Activated naive CD4-positive, alpha-beta T cell treated with anti-CD3 and anti-CD28 coated beads for 36 hours (primary cell): ENCODE results near the gene MNX1. TPM values are rescaled to one million over a fixed set of nuclear protein-coding genes. Genes with fewer than 3 reads are reported as not detected.
A peak's percentile ranks its signal among the peaks of the same experiment; 100 is the strongest.

Experiments used
- CTCF ChIA-PET: fragments of 350-600 bp; sonication (Branson Sonifier 250); formaldehyde crosslinking; loops from one replicate; lab custom pipeline; 2021; ENCODE audit warnings: antibody characterized with exemption; lab: Charles Lee
- DNase-seq: peaks from one replicate; pipeline ENCODE4 v3.0.0-alpha.2; 2020
- H3K27ac Mint-ChIP-seq: one replicate; pipeline ENCODE4 v1.8.0; 2021; ENCODE audit warnings: mild to moderate bottlenecking, mixed read lengths
- H3K27me3 Mint-ChIP-seq: one replicate; pipeline ENCODE4 v1.8.0; 2021; ENCODE audit warnings: low read depth, mixed read lengths
- H3K36me3 Mint-ChIP-seq: one replicate; pipeline ENCODE4 v1.8.0; 2021; ENCODE audit warnings: low read depth, mixed read lengths
- H3K4me1 Mint-ChIP-seq: one replicate; pipeline ENCODE4 v1.8.0; 2021; ENCODE audit warnings: low read depth, mixed read lengths
- H3K4me3 Mint-ChIP-seq: one replicate; pipeline ENCODE4 v1.8.0; 2021; ENCODE audit warnings: mild to moderate bottlenecking, moderate library complexity, mixed read lengths
- H3K9me3 Mint-ChIP-seq: one replicate; pipeline ENCODE4 v1.8.0; 2021; ENCODE audit warnings: mixed read lengths
- intact Hi-C: fragments of 100-400 bp; cut with micrococcal nuclease; formaldehyde crosslinking; loops from one replicate; pipeline ENCODE4 v1.15.1; 2023
- total RNA-seq, 2 experiments: library from RNA; stranded (reverse); gene quantifications; one replicate each; pipeline ENCODE4 v1.2.3, GENCODE V29; 2021

Gene MNX1
- total RNA-seq, 2 experiments from 2014 or later: 0.10 TPM; not detected in 1

DNA sequence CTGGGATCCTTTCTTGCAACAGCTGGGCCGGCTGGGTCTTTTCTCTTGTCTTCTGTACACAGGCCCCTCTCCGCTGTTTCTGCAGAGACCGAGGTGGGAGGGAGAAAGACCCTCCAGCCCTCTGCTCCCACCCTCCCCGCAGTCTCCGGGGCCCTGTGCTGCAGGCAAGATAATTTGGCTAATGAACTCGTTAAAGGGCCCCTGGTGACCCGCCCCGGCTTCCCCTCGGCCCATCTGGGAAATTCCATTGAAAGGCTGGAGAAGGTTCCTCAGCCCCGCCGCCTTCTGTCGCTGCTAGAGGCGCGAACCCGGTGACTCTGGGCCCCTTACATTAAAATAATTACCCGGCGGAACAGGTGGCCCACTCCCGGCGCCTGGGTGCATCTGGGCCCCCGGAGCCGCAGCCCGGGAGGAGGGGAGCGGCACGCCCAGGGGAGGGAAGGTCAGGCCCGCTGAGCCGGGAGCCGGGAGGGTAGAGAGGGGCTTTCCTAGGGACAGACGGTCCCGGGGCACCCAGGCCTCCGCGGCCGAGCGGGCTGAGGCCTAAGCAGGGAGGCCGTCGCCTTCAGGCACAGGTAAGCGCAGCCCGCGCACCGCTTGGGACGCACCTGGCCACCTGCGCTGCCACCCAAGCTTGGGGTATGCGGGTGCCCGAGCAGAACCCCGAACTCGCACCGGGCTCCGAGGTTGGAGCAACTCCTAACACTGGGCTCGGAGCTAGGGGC is 7.3 kb upstream of the MNX1 start:
- Mint-ChIP-seq H3K27me3 (peaks cover 74% of the 10 kb centered on the region), H3K36me3 (no peaks in the 10 kb centered on the region), H3K4me3 (no peak overlapping the region), H3K9me3 (no peaks in the 10 kb centered on the region), H3K4me1 (peaks cover 17% of the 10 kb centered on the region), H3K27ac (no peak overlapping the region)
- CTCF ChIA-PET: no interaction called here
- intact Hi-C loops: loop anchor here (1.0 to 5.0 kb wide), 4 partner anchors 7 to 670 kb away; partner anchors contain the start of genes MNX1 and UBE3C
- no peak for DNase-seq

DNA sequence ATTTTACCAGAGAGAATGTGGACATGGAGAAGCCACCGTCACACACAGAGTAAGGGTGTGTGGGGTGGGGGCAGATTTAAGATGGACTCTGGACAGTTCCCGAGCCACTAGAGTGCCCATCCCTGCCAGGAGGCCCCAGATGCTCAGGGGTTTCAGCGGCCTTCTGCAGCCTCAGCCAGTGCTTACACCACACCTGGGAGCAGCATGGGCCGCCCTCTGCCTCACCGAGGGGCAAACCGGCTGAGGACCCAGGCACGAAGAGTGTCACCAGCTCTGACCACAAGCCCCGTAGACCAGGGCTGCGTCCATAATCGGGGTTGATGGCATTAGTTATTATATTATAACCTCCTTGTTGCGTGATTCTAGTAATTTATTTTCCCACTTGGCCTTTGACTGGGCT is 6.7 kb upstream of the MNX1 start:
- H3K4me1 Mint-ChIP-seq: peaks cover 19% of the 10 kb centered on the region
- H3K36me3 Mint-ChIP-seq: no peaks in the 10 kb centered on the region
- no peak overlapping the region for H3K4me3 Mint-ChIP-seq
- no peak for DNase-seq
- H3K27ac Mint-ChIP-seq: no peak overlapping the region
- intact Hi-C loops: loop anchor here (5.0 kb wide), 2 partner anchors 120 to 670 kb away; partner anchors contain the start of gene UBE3C
- peaks cover 73% of the 10 kb centered on the region for H3K27me3 Mint-ChIP-seq
- H3K9me3 Mint-ChIP-seq: no peaks in the 10 kb centered on the region
- CTCF ChIA-PET: no interaction called here

DNA sequence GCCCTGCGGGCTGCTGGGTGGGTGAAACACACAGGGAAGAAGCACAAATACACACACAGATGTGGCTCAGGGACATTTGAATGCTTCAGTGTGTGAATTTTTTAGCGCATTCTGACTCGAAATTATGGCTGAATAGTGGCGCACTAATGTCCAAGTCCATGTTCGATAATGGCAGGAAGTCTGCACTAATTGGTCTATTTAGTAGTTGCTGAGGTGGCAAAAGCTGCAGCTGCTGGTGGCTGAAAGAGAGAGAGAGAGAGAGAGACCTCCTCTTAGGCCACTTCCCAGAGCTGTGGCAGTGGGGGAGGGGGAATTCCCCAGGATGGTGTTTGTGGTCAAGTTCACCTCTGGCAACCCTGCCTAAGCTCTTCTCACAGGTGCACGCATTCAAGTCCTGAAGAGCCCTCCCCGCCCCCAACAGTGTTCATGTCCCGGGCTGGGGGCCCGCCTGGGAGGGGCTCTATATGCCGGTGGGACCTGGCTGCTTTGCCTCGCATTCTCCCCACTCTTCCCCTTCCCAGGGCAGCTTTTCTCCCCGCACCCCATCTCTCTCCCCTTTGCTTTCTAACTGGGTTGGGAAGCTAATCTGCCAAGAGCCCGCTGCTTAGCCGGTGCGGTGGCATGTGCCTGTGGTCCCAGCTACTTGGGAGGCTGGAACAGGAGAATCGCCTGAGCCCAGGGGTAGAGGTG is 6.0 kb upstream of the MNX1 start:
- CTCF ChIA-PET: no interaction called here
- Mint-ChIP-seq H3K27ac (no peak overlapping the region), H3K36me3 (no peaks in the 10 kb centered on the region), H3K9me3 (no peaks in the 10 kb centered on the region), H3K4me1 (peaks cover 25% of the 10 kb centered on the region), H3K4me3 (no peak overlapping the region), H3K27me3 (peaks cover 75% of the 10 kb centered on the region)
- DNase-seq: peak; percentile 77
- intact Hi-C loops: loop anchor here (5.0 kb wide), 2 partner anchors 121 to 671 kb away; partner anchors contain the start of gene UBE3C

DNA sequence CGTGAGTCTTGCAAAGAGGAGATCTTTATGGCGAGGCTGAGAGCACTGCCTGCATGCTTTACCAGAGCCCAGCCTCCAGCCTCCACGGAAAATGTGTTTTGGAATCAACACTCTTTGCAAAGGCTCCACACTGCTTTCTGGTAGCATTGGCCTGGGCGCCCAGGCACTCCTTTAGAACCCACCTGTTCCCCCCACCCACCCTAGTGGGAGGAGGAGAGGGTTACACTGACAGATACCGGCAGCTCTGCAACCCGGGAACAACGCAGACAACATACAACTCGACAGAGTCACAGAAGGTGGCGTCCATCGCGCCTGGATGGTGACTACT is 5.5 kb upstream of the MNX1 start:
- H3K27me3 Mint-ChIP-seq: peaks cover 79% of the 10 kb centered on the region
- H3K36me3 Mint-ChIP-seq: no peaks in the 10 kb centered on the region
- CTCF ChIA-PET: no interaction called here
- no peak overlapping the region for H3K4me3 Mint-ChIP-seq
- peaks cover 29% of the 10 kb centered on the region for H3K4me1 Mint-ChIP-seq
- intact Hi-C loops: loop anchor here (5.0 kb wide), 2 partner anchors 121 to 671 kb away; partner anchors contain the start of gene UBE3C
- no peak overlapping the region for H3K27ac Mint-ChIP-seq
- H3K9me3 Mint-ChIP-seq: no peaks in the 10 kb centered on the region
- no peak for DNase-seq

DNA sequence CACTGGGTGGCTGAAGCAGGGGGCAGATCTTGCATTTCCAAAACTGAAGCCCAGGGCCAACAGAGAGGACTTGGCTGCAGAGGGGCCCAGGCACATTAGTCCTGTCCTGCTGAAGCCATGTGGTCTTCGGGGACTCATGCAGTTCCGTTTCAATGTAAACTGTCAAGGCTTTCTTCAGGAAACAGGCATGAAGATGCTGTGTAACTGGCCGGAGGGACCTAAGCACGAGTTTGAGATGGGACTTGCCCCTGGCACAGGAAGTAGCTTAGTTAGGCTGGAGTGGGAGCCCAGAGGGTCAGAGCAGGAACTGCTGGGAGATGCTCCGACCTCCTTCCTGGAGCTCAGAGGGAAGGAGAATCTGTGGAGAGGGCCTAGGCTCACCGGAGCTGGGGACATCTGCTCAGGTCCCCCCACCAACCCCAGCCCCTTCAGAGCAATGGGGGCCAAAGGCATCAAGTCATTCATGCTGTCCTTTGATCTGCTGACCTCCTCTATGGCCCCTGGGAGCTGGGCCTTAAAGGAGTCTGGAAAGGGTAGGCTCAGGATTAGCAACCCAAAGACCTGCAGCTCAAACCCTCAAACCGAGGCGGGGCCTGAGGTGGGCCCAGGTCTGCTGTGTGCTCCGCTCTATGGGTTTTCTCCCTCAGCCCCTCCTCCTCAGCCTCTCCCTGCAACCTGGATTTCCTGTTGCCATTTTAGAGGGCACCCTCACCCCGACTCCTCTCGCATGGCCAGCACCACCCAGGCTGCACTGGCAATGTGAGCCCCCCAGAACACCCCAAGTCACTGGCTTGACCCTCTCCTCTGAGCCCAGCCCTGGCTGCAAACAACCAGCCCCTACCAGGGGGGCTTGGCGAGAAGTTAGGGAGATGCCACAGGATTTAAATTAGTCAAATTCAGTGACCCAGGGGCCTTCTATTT is 4.4 kb upstream of the MNX1 start:
- Mint-ChIP-seq H3K36me3 (no peaks in the 10 kb centered on the region), H3K4me1 (peaks cover 29% of the 10 kb centered on the region), H3K27ac (no peak overlapping the region), H3K4me3 (no peak overlapping the region), H3K27me3 (peaks cover 74% of the 10 kb centered on the region), H3K9me3 (no peaks in the 10 kb centered on the region)
- CTCF ChIA-PET: no interaction called here
- intact Hi-C loops: loop anchor here (5.0 kb wide), 3 partner anchors 122 to 1548 kb away; partner anchors contain the start of gene UBE3C
- no peak for DNase-seq

DNA sequence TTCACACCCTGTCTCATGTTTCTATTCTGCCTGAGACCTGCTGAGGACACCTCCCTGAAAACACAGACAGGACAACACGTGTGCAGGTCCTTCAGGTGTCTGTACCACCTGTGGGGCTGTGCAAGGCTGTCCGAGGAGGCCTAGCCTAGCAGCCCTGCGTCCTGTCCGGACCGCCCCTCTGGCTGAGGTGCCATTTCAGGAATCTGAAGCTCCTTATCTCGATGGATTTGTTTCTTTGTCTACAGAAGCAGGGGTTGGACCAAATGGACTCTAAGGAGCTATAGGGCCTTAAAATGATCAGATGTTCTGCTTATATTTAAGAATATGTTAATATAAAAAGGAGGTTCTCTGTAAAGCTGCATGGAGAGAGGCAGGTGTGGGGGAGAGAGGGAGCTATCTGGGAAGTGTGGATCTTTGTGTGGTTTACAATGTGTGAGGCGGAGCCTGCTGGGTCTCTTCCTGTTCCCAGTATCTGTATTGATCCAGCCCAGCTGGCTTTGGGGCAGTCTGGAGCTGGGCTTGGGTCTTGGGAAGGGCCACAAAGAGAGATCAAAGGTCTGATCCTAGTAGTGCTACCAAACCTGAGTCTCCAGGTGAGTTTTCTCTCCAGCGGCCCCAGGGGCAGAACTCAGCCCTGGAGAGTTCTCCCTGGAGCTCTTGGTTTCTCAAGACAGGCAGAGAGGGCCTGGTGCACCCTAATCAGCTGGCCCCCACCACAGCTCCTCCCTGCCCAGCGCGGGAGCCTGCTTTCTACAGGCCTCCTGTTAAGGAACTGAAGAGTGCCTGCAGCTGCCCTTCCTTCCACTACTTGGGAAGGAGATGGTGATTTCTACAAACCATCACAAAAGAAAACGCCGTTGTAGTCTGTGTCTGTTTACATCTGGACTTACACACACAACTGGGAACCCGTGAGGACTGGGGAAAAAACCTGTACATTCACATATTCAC is 3.4 kb upstream of the MNX1 start:
- intact Hi-C loops: loop anchor here (5.0 kb wide), 1 partner anchor 1547 kb away; no protein-coding TSS in a partner anchor
- peaks cover 76% of the 10 kb centered on the region for H3K27me3 Mint-ChIP-seq
- H3K9me3 Mint-ChIP-seq: no peaks in the 10 kb centered on the region
- no peak overlapping the region for H3K27ac Mint-ChIP-seq
- DNase-seq: no peak
- H3K36me3 Mint-ChIP-seq: no peaks in the 10 kb centered on the region
- no peak overlapping the region for H3K4me3 Mint-ChIP-seq
- peaks cover 25% of the 10 kb centered on the region for H3K4me1 Mint-ChIP-seq
- CTCF ChIA-PET: interaction anchor here (0.5 to 0.6 kb wide), 2 partner anchors 10 to 65 kb away, joined by 3 read pairs; partner anchors contain the start of gene NOM1

DNA sequence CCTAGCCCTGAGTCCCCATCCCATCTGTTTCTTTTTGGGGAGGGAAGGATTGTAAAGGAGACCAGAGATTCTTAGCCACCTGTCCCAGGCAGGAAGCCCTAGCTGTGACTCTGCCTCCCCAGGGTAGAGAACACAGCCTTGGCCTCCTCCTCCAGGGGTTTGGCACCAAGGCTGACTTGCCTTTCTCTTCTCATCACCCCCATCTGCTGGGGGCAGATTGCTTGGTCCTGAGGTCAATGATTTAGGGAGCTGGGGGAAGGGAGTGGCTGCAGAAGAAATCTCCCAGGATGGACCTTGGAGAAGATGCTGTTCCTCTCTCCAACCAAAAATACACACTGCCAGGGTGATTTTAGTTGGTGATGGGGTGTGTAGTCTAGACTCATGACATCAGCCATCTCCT is 2.6 kb upstream of the MNX1 start:
- Mint-ChIP-seq H3K4me1 (peaks cover 22% of the 10 kb centered on the region), H3K27ac (no peak overlapping the region), H3K27me3 (peaks cover 78% of the 10 kb centered on the region), H3K9me3 (no peaks in the 10 kb centered on the region), H3K36me3 (no peaks in the 10 kb centered on the region), H3K4me3 (no peak overlapping the region)
- intact Hi-C loops: loop anchor here (5.0 kb wide), 1 partner anchor 1546 kb away; no protein-coding TSS in a partner anchor
- CTCF ChIA-PET: interaction anchor here (0.6 kb wide), 1 partner anchor 16 kb away, joined by 3 read pairs; no protein-coding TSS in a partner anchor
- no peak for DNase-seq

DNA sequence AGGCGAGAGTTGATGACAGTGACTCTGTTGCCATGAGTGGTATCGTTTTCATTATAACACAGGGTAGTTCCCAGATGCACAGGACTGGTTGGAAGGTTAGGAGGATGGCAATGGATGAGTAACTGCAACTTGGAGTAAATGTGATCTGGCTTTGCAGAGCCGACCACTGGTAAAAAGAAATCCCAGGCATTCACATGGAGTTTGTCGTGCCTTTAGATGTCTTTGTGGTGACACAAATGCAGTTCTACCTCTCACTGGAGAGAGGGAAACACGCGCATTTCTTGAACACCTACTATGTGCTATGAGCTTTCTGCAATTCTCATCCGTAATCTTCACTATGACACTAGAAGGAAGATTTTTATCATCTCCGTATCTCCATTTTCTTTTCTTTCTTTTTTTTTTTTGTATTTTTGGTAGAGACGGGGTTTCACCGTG is 1.7 kb upstream of the MNX1 start:
- peaks cover 22% of the 10 kb centered on the region for H3K4me1 Mint-ChIP-seq
- H3K9me3 Mint-ChIP-seq: no peaks in the 10 kb centered on the region
- peaks cover 81% of the 10 kb centered on the region for H3K27me3 Mint-ChIP-seq
- peak; percentile 34 for DNase-seq
- CTCF ChIA-PET: interaction anchor here (0.6 kb wide), 1 partner anchor 17 kb away, joined by 3 read pairs; no protein-coding TSS in a partner anchor
- H3K4me3 Mint-ChIP-seq: no peak overlapping the region
- H3K36me3 Mint-ChIP-seq: no peaks in the 10 kb centered on the region
- intact Hi-C loops: loop anchor here (5.0 kb wide), 1 partner anchor 1545 kb away; no protein-coding TSS in a partner anchor
- H3K27ac Mint-ChIP-seq: no peak overlapping the region

DNA sequence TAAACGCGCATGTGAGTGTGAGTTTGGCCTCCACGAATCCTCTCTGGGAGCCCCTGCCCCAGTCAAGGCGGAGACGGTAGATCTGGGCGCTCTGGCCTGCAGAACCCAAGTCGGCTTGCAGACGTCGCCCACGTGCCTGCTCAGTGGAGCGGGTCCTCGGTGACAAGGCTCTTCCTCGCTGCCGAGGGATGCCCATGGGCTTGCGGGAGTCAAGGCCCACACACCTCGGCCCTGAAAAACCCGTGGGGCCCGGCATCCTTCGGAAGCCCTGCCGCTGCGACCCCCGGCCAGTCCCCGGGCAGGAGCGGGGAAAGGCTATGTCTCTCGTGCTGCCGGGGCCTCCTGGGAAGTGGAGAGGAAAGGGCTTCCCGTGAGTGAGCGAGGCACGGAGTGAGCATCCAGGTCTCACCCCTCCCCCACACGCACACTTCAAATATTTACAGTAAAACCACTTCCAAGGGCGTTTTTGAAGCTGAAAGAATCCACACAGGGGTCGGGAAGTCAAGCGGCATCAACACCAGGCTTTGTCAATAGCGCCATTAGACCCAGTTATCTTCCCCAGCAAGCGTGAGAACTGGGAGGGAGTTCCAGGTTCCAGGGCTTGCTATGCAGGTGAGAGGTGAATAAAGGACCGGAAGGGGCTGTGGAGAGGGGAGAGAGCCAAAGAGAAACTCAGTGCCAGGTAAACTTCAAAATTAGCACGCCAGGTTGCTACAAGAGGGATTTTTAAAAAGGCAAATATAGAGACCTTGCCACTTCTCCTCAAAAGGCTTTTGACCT is 1.1 kb upstream of the MNX1 start:
- DNase-seq: no peak
- intact Hi-C loops: loop anchor here (5.0 kb wide), 1 partner anchor 1544 kb away; no protein-coding TSS in a partner anchor
- Mint-ChIP-seq H3K27ac (no peak overlapping the region), H3K4me3 (peak overlapping the region; percentile 46), H3K4me1 (peaks cover 18% of the 10 kb centered on the region), H3K36me3 (no peaks in the 10 kb centered on the region), H3K27me3 (peaks cover 83% of the 10 kb centered on the region), H3K9me3 (no peaks in the 10 kb centered on the region)
- CTCF ChIA-PET: interaction anchor here (0.8 kb wide), 1 partner anchor 9 kb away, joined by 3 read pairs; no protein-coding TSS in a partner anchor

DNA sequence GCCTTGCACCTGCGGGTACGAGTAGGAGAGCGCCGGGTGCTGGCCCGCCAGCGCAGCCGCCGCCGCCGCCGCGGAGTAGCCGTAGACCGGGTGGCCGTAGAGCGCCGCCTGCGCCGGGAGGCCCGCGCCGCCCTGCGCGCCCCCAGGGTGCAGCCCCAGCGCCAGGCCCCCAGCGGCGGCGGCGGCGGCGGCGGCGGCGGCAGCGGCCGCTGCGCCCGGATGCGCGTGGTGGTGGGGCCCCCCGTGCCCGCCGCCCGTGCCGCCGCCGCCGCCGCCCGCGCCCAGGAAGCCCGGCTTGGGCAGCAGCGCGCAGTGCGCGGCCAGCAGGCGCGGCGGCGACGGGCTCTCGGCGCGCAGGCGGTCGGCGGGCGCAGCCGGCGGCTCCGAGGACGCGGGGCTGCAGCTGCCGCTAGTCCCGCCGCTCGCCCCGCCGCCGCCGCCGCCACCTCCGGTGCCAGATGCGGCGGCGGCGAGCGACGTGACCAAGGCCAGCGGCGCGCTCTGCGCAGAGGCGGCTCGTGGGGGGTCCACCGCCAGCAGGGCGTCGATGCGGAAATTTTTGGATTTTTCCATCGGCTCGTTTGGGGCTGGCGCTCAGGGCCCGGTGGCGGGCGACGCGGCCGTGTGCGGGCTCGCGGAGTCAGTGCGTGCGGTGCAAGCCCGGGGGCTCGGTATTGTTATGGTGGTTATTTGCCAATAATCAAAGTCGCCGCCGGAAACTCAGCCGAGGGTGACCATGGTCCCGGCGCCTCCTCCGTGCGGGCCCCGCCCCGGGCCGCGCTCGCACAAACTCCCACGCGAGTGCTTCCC is 480 bp downstream of the MNX1 start:
- H3K27me3 Mint-ChIP-seq: peaks cover 77% of the 10 kb centered on the region
- H3K4me1 Mint-ChIP-seq: peaks cover 14% of the 10 kb centered on the region
- no peaks in the 10 kb centered on the region for H3K9me3 Mint-ChIP-seq
- H3K36me3 Mint-ChIP-seq: no peaks in the 10 kb centered on the region
- no peak for DNase-seq
- no peak overlapping the region for H3K27ac Mint-ChIP-seq
- intact Hi-C loops: loop anchor here (1.0 to 5.0 kb wide), 3 partner anchors 8 to 1543 kb away; no protein-coding TSS in a partner anchor
- CTCF ChIA-PET: no interaction called here
- H3K4me3 Mint-ChIP-seq: peak overlapping the region; percentile 18
